Type B pancreatic cell (in vitro differentiated cells): ENCODE data around the gene NDUFS6. TPM values are rescaled to one million over a fixed set of nuclear protein-coding genes. Genes with fewer than 3 reads are reported as not detected.
A peak's percentile ranks its signal among the peaks of the same experiment; 100 is the strongest.

Experiments
- DNase-seq: peaks from one replicate; pipeline ENCODE4 v3.0.0; 2021; ENCODE audit warnings: mixed read lengths; ENCODE audit not compliant: unreplicated experiment; ENCODE audit errors: extremely low spot score
- H3K27ac Mint-ChIP-seq: 2 replicates; pipeline ENCODE4 v1.8.0; 2021; ENCODE audit warnings: mild to moderate bottlenecking, mixed read lengths
- H3K27me3 Mint-ChIP-seq: 2 replicates; pipeline ENCODE4 v1.8.0; 2021; ENCODE audit warnings: mixed read lengths
- H3K36me3 Mint-ChIP-seq: 2 replicates; pipeline ENCODE4 v1.8.0; 2021; ENCODE audit warnings: mixed read lengths
- H3K4me1 Mint-ChIP-seq: one replicate; pipeline ENCODE4 v1.8.0; 2021; ENCODE audit warnings: mixed read lengths; ENCODE audit not compliant: unreplicated experiment
- H3K4me3 Mint-ChIP-seq: 2 replicates; pipeline ENCODE4 v1.8.0; 2021; ENCODE audit warnings: mild to moderate bottlenecking, mixed read lengths
- H3K9me3 Mint-ChIP-seq: 2 replicates; pipeline ENCODE4 v1.8.0; 2021; ENCODE audit warnings: mixed read lengths
- CTCF ChIP-seq: fragments of 200-600 bp; sonication (generic); conservative IDR thresholded peaks from 2 replicates; pipeline ENCODE4 v1.5.0; 2021; ENCODE audit warnings: antibody characterized with exemption, mild to moderate bottlenecking
- total RNA-seq: library from RNA; stranded (reverse); gene quantifications from 2 replicates; pipeline ENCODE4 v1.2.1, GENCODE V29; 2021; ENCODE audit warnings: low replicate concordance

Gene NDUFS6
- total RNA-seq, 1 donor from 2014 or later: 37.7 TPM

- no peaks in the 10 kb centered on the region for H3K36me3 Mint-ChIP-seq
- H3K4me1 Mint-ChIP-seq: peaks cover 4% of the 10 kb centered on the region
Observed at GRCh38 chr5:1771149-1772065, 29.8 kb upstream of the NDUFS6 start.

GRCh38 chr5:1772634-1773033 lies 28.6 kb upstream of the NDUFS6 start:
- DNase-seq: no peak

More at GRCh38 chr5:1771149-1772065, 29.8 kb upstream of the NDUFS6 start:
- H3K27ac Mint-ChIP-seq: no peak overlapping the region
- no peaks in the 10 kb centered on the region for H3K9me3 Mint-ChIP-seq
- H3K4me3 Mint-ChIP-seq: no peak overlapping the region
- no peak for TF ChIP-seq CTCF
- DNase-seq: no peak
- peaks cover 11% of the 10 kb centered on the region for H3K27me3 Mint-ChIP-seq

GRCh38 chr5:1776831-1777230 lies 24.4 kb upstream of the NDUFS6 start:
- TF ChIP-seq CTCF: no peak
- Mint-ChIP-seq H3K27ac (no peak overlapping the region), H3K27me3 (peaks cover 9% of the 10 kb centered on the region), H3K36me3 (no peaks in the 10 kb centered on the region), H3K4me3 (no peak overlapping the region), H3K4me1 (no peaks in the 10 kb centered on the region), H3K9me3 (no peaks in the 10 kb centered on the region)
- DNase-seq: no peak

More at GRCh38 chr5:1772634-1773033, 28.6 kb upstream of the NDUFS6 start:
- Mint-ChIP-seq H3K4me1 (peaks cover 4% of the 10 kb centered on the region), H3K4me3 (no peak overlapping the region), H3K9me3 (no peaks in the 10 kb centered on the region), H3K36me3 (no peaks in the 10 kb centered on the region), H3K27me3 (peaks cover 11% of the 10 kb centered on the region), H3K27ac (peak overlapping the region; percentile 8)
- TF ChIP-seq CTCF: peak; percentile 60

- H3K9me3 Mint-ChIP-seq: no peaks in the 10 kb centered on the region
- no peak overlapping the region for H3K4me3 Mint-ChIP-seq
- no peaks in the 10 kb centered on the region for H3K36me3 Mint-ChIP-seq
- DNase-seq: no peak
- TF ChIP-seq CTCF: no peak
- H3K4me1 Mint-ChIP-seq: peaks cover 4% of the 10 kb centered on the region
- H3K27ac Mint-ChIP-seq: no peak overlapping the region
- peaks cover 10% of the 10 kb centered on the region for H3K27me3 Mint-ChIP-seq
Observed at GRCh38 chr5:1777281-1778137, 23.7 kb upstream of the NDUFS6 start.

GRCh38 chr5:1778138-1779020 lies 22.8 kb upstream of the NDUFS6 start:
- Mint-ChIP-seq H3K36me3 (no peaks in the 10 kb centered on the region), H3K27ac (no peak overlapping the region), H3K27me3 (peaks cover 13% of the 10 kb centered on the region), H3K4me1 (peaks cover 12% of the 10 kb centered on the region), H3K4me3 (no peak overlapping the region), H3K9me3 (no peaks in the 10 kb centered on the region)
- DNase-seq: no peak
- no peak for TF ChIP-seq CTCF
